GM12874 (cell line): Measurements from ENCODE around the gene TTC36.

ENCODE experiments used
- CTCF ChIP-seq: IDR thresholded peaks from 2 replicates; pipeline ENCODE4 v1.5.1; 2011; ENCODE audit warnings: low read depth, mild to moderate bottlenecking, control low read depth, low read length, moderate library complexity; ENCODE audit not compliant: insufficient read depth

TTC36 gene

DNA sequence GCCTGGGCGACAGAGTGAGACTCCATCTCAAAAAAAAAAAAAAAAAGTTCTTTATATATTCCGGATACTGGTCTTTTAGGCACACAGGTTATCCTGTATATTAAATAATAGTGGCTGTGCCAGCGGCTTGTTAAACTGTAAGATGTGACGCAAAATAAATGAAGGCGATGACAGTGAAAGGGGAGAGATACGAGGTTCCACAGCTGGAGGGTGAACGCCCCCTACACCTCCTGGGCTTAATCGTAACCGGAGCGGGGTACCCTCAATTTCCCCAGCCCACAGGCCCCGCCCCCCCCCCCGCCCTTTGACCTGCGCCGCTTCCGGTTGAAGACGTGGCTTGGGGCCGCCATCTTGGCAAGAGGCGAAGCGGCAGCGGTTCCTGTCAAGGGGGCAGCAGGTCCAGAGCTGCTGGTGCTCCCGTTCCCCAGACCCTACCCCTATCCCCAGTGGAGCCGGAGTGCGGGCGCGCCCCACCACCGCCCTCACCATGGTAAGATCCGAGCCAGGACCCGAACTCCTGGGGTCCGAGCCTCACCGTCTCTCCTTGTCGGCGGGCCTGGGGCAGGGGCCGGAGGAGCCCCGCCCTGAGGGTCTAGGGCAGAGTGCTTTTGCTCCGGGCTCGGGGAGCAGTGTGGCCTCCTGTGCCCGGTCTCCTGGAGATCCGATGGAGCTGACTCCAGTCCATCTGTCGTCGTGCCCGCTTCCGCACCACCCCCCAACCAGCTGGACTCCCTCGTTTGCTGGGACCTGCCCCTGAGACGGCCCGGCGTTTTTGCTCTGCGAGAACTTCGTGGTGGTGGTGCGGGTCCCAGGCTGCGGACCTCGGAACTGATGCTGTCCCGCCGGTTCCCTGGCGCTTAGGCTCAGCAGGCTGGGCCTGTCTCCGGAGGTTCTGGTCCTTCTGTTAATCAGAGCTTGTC is 45.0 kb downstream of the TTC36 start, which contains the start of gene ARCN1:
Gene ARCN1 (plus strand): TSS at position 349 of the 920 bp plus-strand sequence. CDS start 139 bp downstream, at position 488.
- TF ChIP-seq CTCF: no peak

- TF ChIP-seq CTCF: no peak
Measured at GRCh38 chr11:118572981-118573550, 45.8 kb downstream of the TTC36 start.

DNA sequence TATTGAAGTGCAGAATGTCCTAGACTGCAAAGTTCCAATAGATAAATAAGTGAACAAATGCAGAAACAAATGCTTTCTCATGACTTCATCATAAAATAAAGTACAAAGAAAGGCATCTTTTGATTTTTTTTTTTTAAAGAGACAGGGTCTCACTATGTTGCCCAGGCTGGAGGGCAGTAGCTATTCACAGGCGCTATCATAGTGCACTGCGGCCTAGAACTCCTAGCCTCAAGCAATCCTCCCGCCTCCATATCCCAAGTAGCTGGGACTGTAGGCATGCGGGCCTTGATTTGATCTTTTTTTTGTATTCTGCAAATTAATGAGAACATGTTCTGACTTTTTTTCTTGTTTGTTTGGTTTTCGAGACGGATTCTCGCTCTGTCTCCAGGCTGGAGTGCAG is 47.4 kb downstream of the TTC36 start:
- TF ChIP-seq CTCF: no peak
